GM23338 (cell line): ENCODE data around the gene ABCB11.

ENCODE experiments used
- CREB1 ChIP-seq: fragments of 250-450 bp; sonication (Bioruptor Pico); IDR thresholded peaks from 2 replicates; pipeline ENCODE4 v1.5.0; 2020; ENCODE audit warnings: low read depth, mild to moderate bottlenecking, moderate library complexity
- CTCF ChIP-seq, 2 experiments: fragments of 200-600 bp in 1 of 2; sonication (generic) in 1 of 2; conservative IDR thresholded peaks; 2 replicates each; pipeline versions ENCODE4 v1.5.1 to v1.6.1; 2016 to 2017; ENCODE audit warnings: antibody characterized with exemption in 2 of 2, low read depth in 2 of 2, mild to moderate bottlenecking in 2 of 2, moderate library complexity in 1 of 2
- ETS1 ChIP-seq: IDR thresholded peaks from 2 replicates; pipeline ENCODE4 v1.6.1; 2016; ENCODE audit warnings: antibody characterized with exemption
- EZH2 ChIP-seq: fragments of 200-600 bp; sonication (generic); IDR thresholded peaks from one replicate; pipeline ENCODE4 v1.8.0; 2017; ENCODE audit warnings: antibody characterized with exemption, mild to moderate bottlenecking, low read depth; ENCODE audit not compliant: unreplicated experiment
- EZH2phosphoT487 ChIP-seq: fragments of 200-600 bp; sonication (generic); IDR thresholded peaks from one replicate; pipeline ENCODE4 v1.8.1; 2018; ENCODE audit warnings: antibody characterized with exemption; ENCODE audit not compliant: unreplicated experiment
- JUNB ChIP-seq: IDR thresholded peaks from one replicate; pipeline ENCODE4 v1.6.1; 2016; ENCODE audit warnings: antibody characterized with exemption; ENCODE audit not compliant: unreplicated experiment
- NANOG ChIP-seq: IDR thresholded peaks from 2 replicates; pipeline ENCODE4 v1.6.1; 2016; ENCODE audit warnings: antibody characterized with exemption, borderline replicate concordance
- POLR2AphosphoS5 ChIP-seq: IDR thresholded peaks from 2 replicates; pipeline ENCODE4 v1.6.1; 2016; ENCODE audit warnings: antibody characterized with exemption, low read depth
- REST ChIP-seq: IDR thresholded peaks from one replicate; pipeline ENCODE4 v1.6.1; 2018; ENCODE audit warnings: antibody characterized with exemption; ENCODE audit not compliant: unreplicated experiment
- STAT1 ChIP-seq: IDR thresholded peaks from one replicate; pipeline ENCODE4 v1.6.1; 2016; ENCODE audit warnings: antibody characterized with exemption; ENCODE audit not compliant: unreplicated experiment
- ZNF114 ChIP-seq: fragments of 250-450 bp; sonication (Bioruptor Pico); IDR thresholded peaks from 2 replicates; pipeline ENCODE4 v1.5.0; 2020; ENCODE audit warnings: mild to moderate bottlenecking, moderate library complexity
- ZNF331 ChIP-seq: fragments of 250-450 bp; sonication (Bioruptor Pico); IDR thresholded peaks from 2 replicates; pipeline ENCODE4 v1.5.0; 2020; ENCODE audit warnings: low read depth, mild to moderate bottlenecking, moderate library complexity
- ZNF462 ChIP-seq: fragments of 250-450 bp; sonication (Bioruptor Pico); IDR thresholded peaks from 2 replicates; pipeline ENCODE4 v1.5.0; 2020; ENCODE audit warnings: mild to moderate bottlenecking, moderate library complexity

- no peak for TF ChIP-seq REST
- TF ChIP-seq CTCF (conservative IDR thresholded peaks at IDR 0.05; ENCODE audit: low read depth in 2 of 2), result no peak
- TF ChIP-seq EZH2phosphoT487, result no peak
- no peak for TF ChIP-seq POLR2AphosphoS5
- TF ChIP-seq EZH2, result no peak
- TF ChIP-seq ZNF114 (CRISPR knock-in tag), result no peak
- TF ChIP-seq JUNB, result no peak
- no peak for TF ChIP-seq STAT1
- no peak for TF ChIP-seq ETS1
- TF ChIP-seq ZNF331 (CRISPR knock-in tag), result no peak
- no peak for TF ChIP-seq CREB1 (CRISPR knock-in tag)
- TF ChIP-seq ZNF462 (CRISPR knock-in tag), result no peak
- no peak for TF ChIP-seq NANOG
These were observed 38.2 kb upstream of the ABCB11 start, which contains the start of gene DHRS9 for GRCh38 chr2:169069341-169069740.
